K562 (cell line): ENCODE measurements around the gene CRYM. TPM values are rescaled to one million over a fixed set of nuclear protein-coding genes. Genes with fewer than 3 reads are reported as not detected.

ENCODE experiments used
- ATF7 ChIP-seq: fragments of 450-650 bp; IDR thresholded peaks from 2 replicates; pipeline ENCODE4 v1.7.1; 2014; ENCODE audit warnings: mild to moderate bottlenecking, moderate library complexity
- BRD9 ChIP-seq: fragments of 450-650 bp; IDR thresholded peaks from 2 replicates; pipeline ENCODE4 v1.6.1; 2018; ENCODE audit warnings: low read depth; ENCODE audit not compliant: partially characterized antibody
- CAMTA2 ChIP-seq: fragments of 250-450 bp; sonication (Bioruptor Pico); conservative IDR thresholded peaks from 2 replicates; pipeline ENCODE4 v1.5.1; 2022
- ESRRA ChIP-seq: fragments of 450-650 bp; IDR thresholded peaks from 2 replicates; pipeline ENCODE4 v1.6.1; 2014; ENCODE audit warnings: low read depth, mild to moderate bottlenecking, moderate library complexity, borderline replicate concordance
- EWSR1 ChIP-seq: fragments of 450-650 bp; IDR thresholded peaks from 2 replicates; pipeline ENCODE4 v1.6.1; 2018; ENCODE audit warnings: borderline replicate concordance, mild to moderate bottlenecking, low read depth, moderate library complexity; ENCODE audit not compliant: partially characterized antibody
- FIP1L1 ChIP-seq: fragments of 200-400 bp; formaldehyde crosslinking; IDR thresholded peaks from 2 replicates; pipeline ENCODE4 v1.6.1; 2018; ENCODE audit warnings: mild to moderate bottlenecking, low read depth, low read length; ENCODE audit not compliant: poor library complexity, severe bottlenecking
- MAFG ChIP-seq: fragments of 450-650 bp; conservative IDR thresholded peaks from 2 replicates; pipeline ENCODE4 v1.6.1; 2016; ENCODE audit warnings: missing genetic modification characterization, missing compliant biosample characterization
- NFE2 ChIP-seq: IDR thresholded peaks from 2 replicates; pipeline ENCODE4 v1.6.1; 2014; ENCODE audit warnings: antibody characterized with exemption, low read depth
- SMARCA5 ChIP-seq: fragments of 450-650 bp; IDR thresholded peaks from 2 replicates; pipeline ENCODE4 v1.6.1; 2016
- SMARCB1 ChIP-seq: IDR thresholded peaks from 2 replicates; pipeline ENCODE4 v1.6.1; 2011; ENCODE audit warnings: improper control_type of control experiment, low read depth; ENCODE audit not compliant: insufficient read length
- TAF7 ChIP-seq: fragments of 450-650 bp; IDR thresholded peaks from 2 replicates; pipeline ENCODE4 v1.6.1; 2016; ENCODE audit warnings: missing genetic modification characterization, missing compliant biosample characterization
- ZFX ChIP-seq: sonication (generic); formaldehyde crosslinking; IDR thresholded peaks from 2 replicates; pipeline ENCODE4 v1.8.0; 2022; ENCODE audit warnings: mild to moderate bottlenecking, missing genetic modification reagents, moderate library complexity
- ZKSCAN3 ChIP-seq: fragments of 250-450 bp; sonication (Bioruptor Pico); IDR thresholded peaks from 2 replicates; pipeline ENCODE4 v1.4.0; 2020
- ZNF24 ChIP-seq: fragments of 450-650 bp; IDR thresholded peaks from 2 replicates; pipeline ENCODE4 v1.6.1; 2016
- ZNF41 ChIP-seq: fragments of 250-450 bp; sonication (Bioruptor Pico); conservative IDR thresholded peaks from 2 replicates; pipeline ENCODE4 v1.4.0; 2020; ENCODE audit warnings: mild to moderate bottlenecking
- ZNF644 ChIP-seq: fragments of 200-800 bp; sonication (Bioruptor generic); IDR thresholded peaks from 2 replicates; pipeline ENCODE4 v1.6.1; 2016; ENCODE audit warnings: low read depth, missing genetic modification characterization, missing compliant biosample characterization
- ZNF785 ChIP-seq: fragments of 250-450 bp; sonication (Bioruptor Pico); IDR thresholded peaks from 2 replicates; pipeline ENCODE4 v1.4.0; 2020; ENCODE audit warnings: mild to moderate bottlenecking
- ZSCAN29 ChIP-seq: fragments of 450-650 bp; IDR thresholded peaks from 2 replicates; pipeline ENCODE4 v1.6.1; 2017
- polyA plus RNA-seq, 8 experiments: library from polyadenylated mRNA; depleted of rRNA in 4 of 8; stranded (reverse) in 5 of 8; unstranded in 3 of 8; fragments of >200 nt; fragmentation: Nextera tagmentation in 2 of 8; fragmentation: Illumina TruSeq in 1 of 8; extraction: Ambion mirVana in 2 of 8; extraction: Trizol in 1 of 8; gene quantifications; 2 replicates each; pipeline versions ENCODE4 v1.2.1 to v1.2.3, GENCODE V29; 2011 to 2014; ENCODE audit warnings: inconsistent platforms in 1 of 8, missing spikeins in 1 of 8
- total RNA-seq, 7 experiments: library from RNA; depleted of rRNA in 6 of 7; stranded (reverse); fragments of >200 nt in 6 of 7; fragmentation: Illumina TruSeq in 2 of 7; extraction: Trizol in 2 of 7; gene quantifications; 2 replicates each; pipeline versions ENCODE4 v1.2.1 to v1.2.3, GENCODE V29; 2011 to 2021; ENCODE audit warnings: low replicate concordance in 1 of 7
- TF ChIP-seq, protein P1 (sequence below): fragments of 450-650 bp; IDR thresholded peaks from one replicate; pipeline ENCODE4 v1.6.1; 2018; ENCODE audit warnings: mild to moderate bottlenecking, moderate library complexity; ENCODE audit not compliant: partially characterized antibody
- TF ChIP-seq, protein P2 (sequence below): fragments of 450-650 bp; formaldehyde crosslinking; conservative IDR thresholded peaks from 2 replicates; pipeline ENCODE4 v1.4.0; 2022; ENCODE audit warnings: mild to moderate bottlenecking, missing genetic modification characterization
- TF ChIP-seq, protein P3 (sequence below), 2 experiments: fragments of 450-650 bp; conservative IDR thresholded peaks; 2 replicates each; pipeline ENCODE4 v1.6.1; 2017; ENCODE audit warnings: mild to moderate bottlenecking in 2 of 2, moderate library complexity in 2 of 2
- TF ChIP-seq, protein P4 (sequence below): fragments of 450-650 bp; formaldehyde crosslinking; IDR thresholded peaks from 2 replicates; pipeline ENCODE4 v1.4.0; 2022; ENCODE audit warnings: mild to moderate bottlenecking, moderate library complexity
- TF ChIP-seq, protein P5 (sequence below): fragments of 250-450 bp; sonication (Bioruptor Pico); IDR thresholded peaks from 2 replicates; pipeline ENCODE4 v1.5.0; 2021; ENCODE audit warnings: mild to moderate bottlenecking, borderline replicate concordance

CRYM gene
- total and polyA plus RNA-seq, 9 of the 15 experiments (the other 6 are each of a cell fraction or from before 2014, with no cell fraction given), result 0.08 to 0.98 (median 0.47) TPM

DNA sequence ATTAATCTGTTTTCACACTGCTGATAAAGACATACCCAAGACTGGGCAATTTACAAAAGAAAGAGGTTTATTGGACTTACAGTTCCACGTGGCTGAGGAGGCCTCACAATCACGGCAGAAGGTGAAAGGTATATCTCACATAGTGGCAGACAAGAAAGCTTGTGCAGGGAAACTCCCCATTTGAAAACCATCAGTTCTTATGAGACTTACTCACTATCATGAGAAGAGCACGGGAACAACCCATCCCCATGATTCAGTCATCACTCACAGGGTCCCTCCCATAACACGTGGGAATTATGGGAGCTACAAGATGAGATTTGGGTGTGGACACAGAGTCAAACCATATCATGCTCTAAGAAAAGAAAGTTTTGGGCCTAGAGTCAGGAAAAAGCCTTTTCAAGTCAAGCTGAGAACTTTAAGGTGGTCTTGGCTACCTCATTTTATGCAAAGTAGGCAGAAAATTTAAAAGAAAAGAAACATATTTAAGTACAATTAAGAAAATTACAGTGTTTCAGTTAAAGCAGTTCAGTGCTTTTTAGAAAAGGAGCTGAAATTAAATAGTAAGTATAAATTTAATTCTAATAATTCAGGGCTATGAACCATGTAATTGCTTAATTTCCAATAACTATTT, 24.9 kb upstream of the CRYM start (continued):
- TF ChIP-seq, protein P1, sequence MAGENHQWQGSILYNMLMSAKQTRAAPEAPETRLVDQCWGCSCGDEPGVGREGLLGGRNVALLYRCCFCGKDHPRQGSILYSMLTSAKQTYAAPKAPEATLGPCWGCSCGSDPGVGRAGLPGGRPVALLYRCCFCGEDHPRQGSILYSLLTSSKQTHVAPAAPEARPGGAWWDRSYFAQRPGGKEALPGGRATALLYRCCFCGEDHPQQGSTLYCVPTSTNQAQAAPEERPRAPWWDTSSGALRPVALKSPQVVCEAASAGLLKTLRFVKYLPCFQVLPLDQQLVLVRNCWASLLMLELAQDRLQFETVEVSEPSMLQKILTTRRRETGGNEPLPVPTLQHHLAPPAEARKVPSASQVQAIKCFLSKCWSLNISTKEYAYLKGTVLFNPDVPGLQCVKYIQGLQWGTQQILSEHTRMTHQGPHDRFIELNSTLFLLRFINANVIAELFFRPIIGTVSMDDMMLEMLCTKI, result no peak
- TF ChIP-seq EWSR1, result no peak
- TF ChIP-seq BRD9, result no peak
- TF ChIP-seq, protein P2, sequence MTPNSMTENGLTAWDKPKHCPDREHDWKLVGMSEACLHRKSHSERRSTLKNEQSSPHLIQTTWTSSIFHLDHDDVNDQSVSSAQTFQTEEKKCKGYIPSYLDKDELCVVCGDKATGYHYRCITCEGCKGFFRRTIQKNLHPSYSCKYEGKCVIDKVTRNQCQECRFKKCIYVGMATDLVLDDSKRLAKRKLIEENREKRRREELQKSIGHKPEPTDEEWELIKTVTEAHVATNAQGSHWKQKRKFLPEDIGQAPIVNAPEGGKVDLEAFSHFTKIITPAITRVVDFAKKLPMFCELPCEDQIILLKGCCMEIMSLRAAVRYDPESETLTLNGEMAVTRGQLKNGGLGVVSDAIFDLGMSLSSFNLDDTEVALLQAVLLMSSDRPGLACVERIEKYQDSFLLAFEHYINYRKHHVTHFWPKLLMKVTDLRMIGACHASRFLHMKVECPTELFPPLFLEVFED, result no peak
- no peak for TF ChIP-seq ZKSCAN3 (CRISPR knock-in tag)
- TF ChIP-seq CAMTA2 (CRISPR knock-in tag), result no peak
- TF ChIP-seq MAFG, result peak; percentile 71
- TF ChIP-seq, protein P3, sequence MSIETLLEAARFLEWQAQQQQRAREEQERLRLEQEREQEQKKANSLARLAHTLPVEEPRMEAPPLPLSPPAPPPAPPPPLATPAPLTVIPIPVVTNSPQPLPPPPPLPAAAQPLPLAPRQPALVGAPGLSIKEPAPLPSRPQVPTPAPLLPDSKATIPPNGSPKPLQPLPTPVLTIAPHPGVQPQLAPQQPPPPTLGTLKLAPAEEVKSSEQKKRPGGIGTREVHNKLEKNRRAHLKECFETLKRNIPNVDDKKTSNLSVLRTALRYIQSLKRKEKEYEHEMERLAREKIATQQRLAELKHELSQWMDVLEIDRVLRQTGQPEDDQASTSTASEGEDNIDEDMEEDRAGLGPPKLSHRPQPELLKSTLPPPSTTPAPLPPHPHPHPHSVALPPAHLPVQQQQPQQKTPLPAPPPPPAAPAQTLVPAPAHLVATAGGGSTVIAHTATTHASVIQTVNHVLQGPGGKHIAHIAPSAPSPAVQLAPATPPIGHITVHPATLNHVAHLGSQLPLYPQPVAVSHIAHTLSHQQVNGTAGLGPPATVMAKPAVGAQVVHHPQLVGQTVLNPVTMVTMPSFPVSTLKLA (conservative IDR thresholded peaks at IDR 0.05), result peak; percentile 40 to 53; a peak in 2 of 4 replicates
- no peak for TF ChIP-seq FIP1L1
- TF ChIP-seq ZNF644 (tag), result no peak
- TF ChIP-seq, protein P4, sequence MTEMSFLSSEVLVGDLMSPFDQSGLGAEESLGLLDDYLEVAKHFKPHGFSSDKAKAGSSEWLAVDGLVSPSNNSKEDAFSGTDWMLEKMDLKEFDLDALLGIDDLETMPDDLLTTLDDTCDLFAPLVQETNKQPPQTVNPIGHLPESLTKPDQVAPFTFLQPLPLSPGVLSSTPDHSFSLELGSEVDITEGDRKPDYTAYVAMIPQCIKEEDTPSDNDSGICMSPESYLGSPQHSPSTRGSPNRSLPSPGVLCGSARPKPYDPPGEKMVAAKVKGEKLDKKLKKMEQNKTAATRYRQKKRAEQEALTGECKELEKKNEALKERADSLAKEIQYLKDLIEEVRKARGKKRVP (CRISPR knock-in tag), result no peak
- no peak for TF ChIP-seq ZNF24
- no peak for TF ChIP-seq ZFX (CRISPR knock-in tag)
- no peak for TF ChIP-seq ZNF785 (CRISPR knock-in tag)
- no peak for TF ChIP-seq ZNF41 (CRISPR knock-in tag)
- TF ChIP-seq ZSCAN29, result no peak
- TF ChIP-seq ESRRA, result no peak
- no peak for TF ChIP-seq SMARCB1
- TF ChIP-seq NFE2, result no peak
- no peak for TF ChIP-seq ATF7
- TF ChIP-seq TAF7, result no peak
- TF ChIP-seq, protein P5, sequence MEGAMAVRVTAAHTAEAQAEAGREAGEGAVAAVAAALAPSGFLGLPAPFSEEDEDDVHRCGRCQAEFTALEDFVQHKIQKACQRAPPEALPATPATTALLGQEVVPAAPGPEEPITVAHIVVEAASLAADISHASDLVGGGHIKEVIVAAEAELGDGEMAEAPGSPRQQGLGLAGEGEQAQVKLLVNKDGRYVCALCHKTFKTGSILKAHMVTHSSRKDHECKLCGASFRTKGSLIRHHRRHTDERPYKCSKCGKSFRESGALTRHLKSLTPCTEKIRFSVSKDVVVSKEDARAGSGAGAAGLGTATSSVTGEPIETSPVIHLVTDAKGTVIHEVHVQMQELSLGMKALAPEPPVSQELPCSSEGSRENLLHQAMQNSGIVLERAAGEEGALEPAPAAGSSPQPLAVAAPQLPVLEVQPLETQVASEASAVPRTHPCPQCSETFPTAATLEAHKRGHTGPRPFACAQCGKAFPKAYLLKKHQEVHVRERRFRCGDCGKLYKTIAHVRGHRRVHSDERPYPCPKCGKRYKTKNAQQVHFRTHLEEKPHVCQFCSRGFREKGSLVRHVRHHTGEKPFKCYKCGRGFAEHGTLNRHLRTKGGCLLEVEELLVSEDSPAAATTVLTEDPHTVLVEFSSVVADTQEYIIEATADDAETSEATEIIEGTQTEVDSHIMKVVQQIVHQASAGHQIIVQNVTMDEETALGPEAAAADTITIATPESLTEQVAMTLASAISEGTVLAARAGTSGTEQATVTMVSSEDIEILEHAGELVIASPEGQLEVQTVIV, result no peak
- no peak for TF ChIP-seq SMARCA5
